ENCODE measurements around the gene SOD1. TPM values are rescaled to one million over a fixed set of nuclear protein-coding genes. Genes with fewer than 3 reads are reported as not detected.

SOD1 gene

DNA sequence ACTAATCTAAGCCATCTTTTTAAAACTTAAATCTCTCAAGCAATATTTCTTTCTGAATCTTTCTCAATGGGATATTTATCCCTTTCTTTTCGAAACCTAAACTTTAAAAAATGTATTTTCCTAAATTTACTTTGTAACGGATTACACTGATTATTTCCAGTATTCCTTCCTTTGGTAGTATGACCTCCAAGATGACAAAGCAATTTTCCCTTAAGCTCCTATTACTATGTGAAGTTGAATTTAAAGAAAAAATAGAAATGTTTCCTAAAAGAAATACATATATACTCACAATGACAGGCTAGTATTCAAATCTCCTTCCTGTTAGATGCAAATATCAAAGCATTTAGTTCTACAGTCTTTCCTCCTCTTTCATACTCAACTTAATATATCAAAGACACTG is 56.6 kb downstream of the SOD1 start:
- 100% methylated on average over 1 to 2 of the region's 2 CpGs for WGBS, 2 donors (ENCODE audit: extremely low coverage in 2 of 2, insufficient read length in 2 of 2, insufficient replicate concordance in 1 of 2)
- Histone ChIP-seq H3K36me3 (replicated peaks in 1 of 2; ENCODE audit: control insufficient read depth in 2 of 2, insufficient read depth in 2 of 2, low read length in 2 of 2) (peaks cover 0 to 21% of the 10 kb centered on the region in 2 donors), H3K14ac (ENCODE audit: low read length) (no peak overlapping the region), H3K4me1 (ENCODE audit: control insufficient read depth in 2 of 2, insufficient read depth in 1 of 2, low read depth in 1 of 2, low read length in 2 of 2) (peaks cover 0 to 6% of the 10 kb centered on the region in 2 donors), H3K27me3 (ENCODE audit: control insufficient read depth in 3 of 3, insufficient read depth in 3 of 3, low read depth in 1 of 3, low read length in 3 of 3) (no peaks in the 10 kb centered on the region), H3K18ac (ENCODE audit: low read length) (no peak overlapping the region), H3K23ac (ENCODE audit: low read depth, low read length, poor library complexity) (no peak overlapping the region), H4K91ac (ENCODE audit: low read depth, low read length, poor library complexity) (no peak overlapping the region), H2BK12ac (ENCODE audit: low read length) (no peak overlapping the region), H2BK15ac (ENCODE audit: low read length) (no peak overlapping the region), H2AFZ (ENCODE audit: low read length) (no peak overlapping the region), H3K4me3 (ENCODE audit: low read length in 2 of 2) (no peak overlapping the region), H3K9me3 (replicated peaks in 1 of 2; ENCODE audit: control insufficient read depth in 2 of 2, insufficient read depth in 1 of 2, low read depth in 1 of 2, low read length in 2 of 2) (no peaks in the 10 kb centered on the region), H2AK5ac (ENCODE audit: low read depth, low read length) (no peak overlapping the region), H2BK120ac (ENCODE audit: low read depth, low read length) (no peak overlapping the region), H3K4me2 (ENCODE audit: insufficient read depth, low read length, poor library complexity, severe bottlenecking) (no peak overlapping the region), H3K79me1 (ENCODE audit: low read depth, low read length) (peaks cover 3% of the 10 kb centered on the region), H2BK5ac (ENCODE audit: low read length) (no peak overlapping the region), H3K27ac (replicated peaks; ENCODE audit: low read length) (no peak overlapping the region), H4K8ac (ENCODE audit: low read depth, low read length) (no peak overlapping the region), H3K9ac (ENCODE audit: low read depth, low read length, poor library complexity) (no peak overlapping the region), H3K4ac (ENCODE audit: low read length) (no peak overlapping the region)
- no peak for DNase-seq (ENCODE audit: low spot score)

Small RNA genes within 50 kb of the gene (small RNA-seq; reads per million reads assigned to genes)
- gene RF01241 (ENCODE audit: insufficient read depth), result not detected
